ENCODE results near the gene RAB30.

- TF ChIP-seq, protein P1, sequence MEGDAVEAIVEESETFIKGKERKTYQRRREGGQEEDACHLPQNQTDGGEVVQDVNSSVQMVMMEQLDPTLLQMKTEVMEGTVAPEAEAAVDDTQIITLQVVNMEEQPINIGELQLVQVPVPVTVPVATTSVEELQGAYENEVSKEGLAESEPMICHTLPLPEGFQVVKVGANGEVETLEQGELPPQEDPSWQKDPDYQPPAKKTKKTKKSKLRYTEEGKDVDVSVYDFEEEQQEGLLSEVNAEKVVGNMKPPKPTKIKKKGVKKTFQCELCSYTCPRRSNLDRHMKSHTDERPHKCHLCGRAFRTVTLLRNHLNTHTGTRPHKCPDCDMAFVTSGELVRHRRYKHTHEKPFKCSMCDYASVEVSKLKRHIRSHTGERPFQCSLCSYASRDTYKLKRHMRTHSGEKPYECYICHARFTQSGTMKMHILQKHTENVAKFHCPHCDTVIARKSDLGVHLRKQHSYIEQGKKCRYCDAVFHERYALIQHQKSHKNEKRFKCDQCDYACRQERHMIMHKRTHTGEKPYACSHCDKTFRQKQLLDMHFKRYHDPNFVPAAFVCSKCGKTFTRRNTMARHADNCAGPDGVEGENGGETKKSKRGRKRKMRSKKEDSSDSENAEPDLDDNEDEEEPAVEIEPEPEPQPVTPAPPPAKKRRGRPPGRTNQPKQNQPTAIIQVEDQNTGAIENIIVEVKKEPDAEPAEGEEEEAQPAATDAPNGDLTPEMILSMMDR (IDR thresholded peaks at IDR 0.05): no peak
- no peak for TF ChIP-seq EP300 (IDR thresholded peaks at IDR 0.05)
These were observed 51.7 kb downstream of the RAB30 start for GRCh38 chr11:83019888-83020579.
